ENCODE measurements around the gene DHODH. TPM values are rescaled to one million over a fixed set of nuclear protein-coding genes. Genes with fewer than 3 reads are reported as not detected.

Gene DHODH
- total and polyA plus RNA-seq, 2 of the 4 experiments (the other 2 are of a cell fraction): 3.2 to 4.1 TPM

DNA sequence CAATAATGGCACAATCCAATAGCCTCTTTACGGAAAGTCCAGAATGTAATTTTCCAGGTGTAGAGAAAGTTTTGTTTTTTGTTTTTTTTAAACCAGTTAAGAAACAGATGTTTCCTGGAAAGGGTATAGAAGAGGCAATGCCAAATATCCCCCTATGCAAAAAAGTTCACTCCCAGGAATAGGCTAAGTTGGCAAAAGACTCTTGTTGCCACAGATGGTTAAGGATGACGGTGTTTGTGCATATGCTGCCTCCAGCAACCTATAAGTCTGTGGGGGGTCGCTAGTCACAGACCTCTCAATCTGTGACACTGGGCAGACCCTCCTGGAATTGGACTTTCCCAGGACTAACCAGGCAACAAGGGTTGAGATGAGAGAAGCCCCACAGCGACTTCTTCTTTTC, 24.9 kb downstream of the DHODH start:
- Histone ChIP-seq H2BK5ac (ENCODE audit: low read depth, low read length, poor library complexity, severe bottlenecking) (no peak overlapping the region), H4K5ac (ENCODE audit: low read depth, low read length) (no peak overlapping the region), H3K4me1 (ENCODE audit: control insufficient read depth, insufficient read depth, low read length) (no peaks in the 10 kb centered on the region), H4K20me1 (ENCODE audit: insufficient read depth, low read length) (no peaks in the 10 kb centered on the region), H3K4me2 (ENCODE audit: low read depth, low read length) (no peak overlapping the region), H3K56ac (ENCODE audit: extremely low read depth, insufficient read depth, low read length) (no peak overlapping the region), H3K14ac (replicated peaks; ENCODE audit: low read depth, low read length) (no peak overlapping the region), H4K91ac (ENCODE audit: insufficient read depth, low read depth, low read length) (no peak overlapping the region), H2AK5ac (ENCODE audit: low read depth, low read length) (no peak overlapping the region), H3K9ac (ENCODE audit: low read depth, low read length) (no peak overlapping the region), H3K9me1 (ENCODE audit: insufficient read depth, low read length) (no peaks in the 10 kb centered on the region), H3K23ac (ENCODE audit: low read depth, low read length) (no peak overlapping the region), H2AK9ac (replicated peaks; ENCODE audit: low read depth, low read length, poor library complexity) (no peak overlapping the region), H3K18ac (ENCODE audit: low read depth, low read length) (no peak overlapping the region), H3K4ac (ENCODE audit: low read depth, low read length) (no peak overlapping the region), H3K27me3 (ENCODE audit: control insufficient read depth, insufficient read depth, low read length) (no peaks in the 10 kb centered on the region; the same call in 1 of the 2 replicates), H4K8ac (ENCODE audit: low read depth in 2 of 2, low read length in 2 of 2) (no peak overlapping the region), H2BK20ac (ENCODE audit: low read depth, low read length) (no peak overlapping the region), H2AFZ (replicated peaks; ENCODE audit: low read length, poor library complexity) (no peak overlapping the region), H2BK15ac (ENCODE audit: low read depth, low read length) (no peak overlapping the region), H3K79me1 (ENCODE audit: low read depth in 1 of 2, low read length in 2 of 2) (no peaks in the 10 kb centered on the region), H2BK120ac (ENCODE audit: low read depth, low read length) (no peak overlapping the region), H3K36me3 (ENCODE audit: control insufficient read depth, insufficient read depth, low read length) (no peaks in the 10 kb centered on the region), H3K4me3 (ENCODE audit: insufficient read depth, low read depth, low read length) (no peak overlapping the region), H3K9me3 (ENCODE audit: control insufficient read depth, insufficient read depth, low read length) (no peaks in the 10 kb centered on the region), H3K27ac (ENCODE audit: insufficient read depth, low read length) (no peak overlapping the region)
- no peak for ATAC-seq (ENCODE audit: low read depth)
- TF ChIP-seq POLR2A (IDR thresholded peaks at IDR 0.05; ENCODE audit: low read depth, low read length) (no peak), RAD21 (IDR thresholded peaks at IDR 0.05; ENCODE audit: low read length) (no peak), MAFK (IDR thresholded peaks at IDR 0.05; ENCODE audit: low read depth, low read length) (no peak)
- in situ Hi-C loops (cut with MboI; ENCODE audit: low sequenced_read_pairs) (no loop called here), intact Hi-C loops (cut with micrococcal nuclease) (loop anchor here (10.0 kb wide), 1 partner anchor 61 kb away; the partner anchor contains the start of genes DHX38 and TXNL4B), dilution Hi-C loops (cut with HindIII; ENCODE audit: low sequenced_read_pairs, unreplicated experiment) (no loop called here)
- 83% methylated on average over 1 of the region's 4 CpGs; no CpG with 5 or more reads in 1 of the 2 experiments for WGBS, 2 experiments (ENCODE audit: extremely low coverage in 2 of 2, insufficient read length in 1 of 2)
- BruUV-seq (replicated peaks): no TSS peak
- ChIA-PET POLR2A (ENCODE audit: unreplicated experiment) (no interaction called here), CTCF (no interaction called here)
- no peak for DNase-seq
